Activated CD4-positive, alpha-beta T cell treated with anti-CD3 and anti-CD28 coated beads, Interleukin-2, amount 50 U/mL, for 16 hours (primary cell): ENCODE data around the gene SOX5.
"Not testable (repeated sequence)": the region's sequence is repeated elsewhere in the genome, so short reads cannot be mapped to it uniquely, and the experiment has no call there.

Experiments
- DNase-seq: peaks from one replicate; pipeline ENCODE4 v3.0.0-alpha.2; 2020

Gene SOX5

GRCh38 chr12:23525450-23526072, 423.9 kb downstream of the SOX5 start:
- DNase-seq = no peak

- no peak for DNase-seq
Measured at GRCh38 chr12:23523339-23523738, 426.1 kb downstream of the SOX5 start.

- DNase-seq = not testable (repeated sequence)
Measured at GRCh38 chr12:23519444-23519843, 430.0 kb downstream of the SOX5 start.

GRCh38 chr12:23515785-23516184, 433.7 kb downstream of the SOX5 start:
- DNase-seq = not testable (repeated sequence)

- DNase-seq = no peak
Measured at GRCh38 chr12:23510484-23510883, 439.0 kb downstream of the SOX5 start.

- not testable (repeated sequence) for DNase-seq
Measured at GRCh38 chr12:23509832-23510231, 439.6 kb downstream of the SOX5 start.

- DNase-seq = not testable (repeated sequence)
Measured at GRCh38 chr12:23507785-23508184, 441.7 kb downstream of the SOX5 start.

GRCh38 chr12:23505736-23506135, 443.7 kb downstream of the SOX5 start:
- DNase-seq = not testable (repeated sequence)

- DNase-seq = no peak
Measured at GRCh38 chr12:23504641-23505399, 444.6 kb downstream of the SOX5 start.

GRCh38 chr12:23504043-23504442, 445.4 kb downstream of the SOX5 start:
- DNase-seq = no peak

GRCh38 chr12:23503544-23503943, 445.9 kb downstream of the SOX5 start:
- DNase-seq = no peak

GRCh38 chr12:23502259-23502658, 447.2 kb downstream of the SOX5 start:
- DNase-seq = no peak

- DNase-seq = no peak
Measured at GRCh38 chr12:23495472-23495871, 454.0 kb downstream of the SOX5 start.

GRCh38 chr12:23493672-23494071, 455.8 kb downstream of the SOX5 start:
- DNase-seq = no peak

- not testable (repeated sequence) for DNase-seq
Measured at GRCh38 chr12:23491029-23491428, 458.4 kb downstream of the SOX5 start.

- no peak for DNase-seq
Measured at GRCh38 chr12:23488130-23488529, 461.3 kb downstream of the SOX5 start.

GRCh38 chr12:23484238-23484637, 465.2 kb downstream of the SOX5 start:
- DNase-seq = no peak

- no peak for DNase-seq
Measured at GRCh38 chr12:23482571-23482970, 466.9 kb downstream of the SOX5 start.
